ENCODE data around the gene TIMP2. TPM values are rescaled to one million over a fixed set of nuclear protein-coding genes. Genes with fewer than 3 reads are reported as not detected.
"Not testable (repeated sequence)": the region's sequence is repeated elsewhere in the genome, so short reads cannot be mapped to it uniquely, and the experiment has no call there.

Gene TIMP2
- total RNA-seq, 2 experiments from 2014 or later, result 2.4 to 2.6 TPM

DNA sequence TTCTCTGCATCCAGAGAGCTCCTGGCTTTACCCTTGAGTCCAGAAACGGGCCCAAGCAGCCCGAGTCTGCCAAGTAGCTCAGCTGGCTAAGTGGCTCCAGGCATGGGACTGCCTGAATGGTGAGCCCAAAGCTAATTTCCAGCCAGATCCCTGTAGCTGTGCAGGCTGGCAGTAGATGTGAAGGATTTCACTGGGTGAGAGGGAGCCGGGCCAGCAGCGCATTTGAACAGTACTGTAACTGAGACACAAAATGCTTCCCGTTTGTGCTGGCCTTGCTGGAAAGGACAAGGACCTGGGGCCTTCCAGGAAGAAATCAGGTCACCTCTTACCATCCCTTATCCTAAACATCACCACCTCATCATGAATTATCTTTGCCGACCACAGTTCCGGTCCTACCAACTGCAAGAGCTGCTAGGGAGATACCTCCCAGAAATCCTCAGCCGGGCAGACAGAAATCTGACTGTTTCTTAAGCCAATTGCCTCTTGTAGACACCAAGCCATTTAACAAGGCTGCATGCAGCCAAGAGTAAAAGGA, 3.7 kb downstream of the TIMP2 start:
- POLR2A ChIA-PET, result no interaction called here
- H3K4me3 Mint-ChIP-seq, result no peak overlapping the region
- H3K27me3 Mint-ChIP-seq, result peaks cover 9% of the 10 kb centered on the region
- no peaks in the 10 kb centered on the region for H3K9me3 Mint-ChIP-seq
- CTCF ChIA-PET, result interaction anchor here (0.5 to 0.8 kb wide), 2 partner anchors 51 to 210 kb away, joined by 5 to 6 read pairs; no protein-coding TSS in a partner anchor
- peaks cover 19% of the 10 kb centered on the region for H3K4me1 Mint-ChIP-seq
- H3K27ac Mint-ChIP-seq, result no peak overlapping the region
- no peaks in the 10 kb centered on the region for H3K36me3 Mint-ChIP-seq (ENCODE audit: low read depth)
- no peak for DNase-seq

DNA sequence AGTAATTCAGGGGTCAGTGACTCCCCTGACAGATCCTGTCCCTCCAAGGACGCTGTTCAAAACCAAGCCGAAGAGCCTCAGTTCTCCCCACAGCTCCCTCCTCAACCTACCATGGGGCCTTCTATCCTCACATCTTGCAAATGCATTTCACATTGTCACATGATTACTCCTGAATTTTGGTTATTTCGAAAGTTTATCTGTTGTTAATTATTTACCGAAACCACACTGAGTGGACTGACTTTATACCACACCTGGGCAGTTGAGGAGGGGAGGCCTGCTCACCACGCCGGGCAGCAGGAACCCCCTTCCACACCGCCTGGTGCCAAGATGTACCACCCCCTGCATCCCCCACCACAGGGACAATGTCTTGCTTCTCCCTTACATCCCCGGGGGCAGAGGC, 4.7 kb downstream of the TIMP2 start:
- Mint-ChIP-seq H3K9me3 (no peaks in the 10 kb centered on the region), H3K4me3 (no peak overlapping the region), H3K27me3 (peaks cover 5% of the 10 kb centered on the region), H3K27ac (no peak overlapping the region), H3K4me1 (peaks cover 28% of the 10 kb centered on the region), H3K36me3 (ENCODE audit: low read depth) (no peaks in the 10 kb centered on the region)
- no peak for DNase-seq
- ChIA-PET CTCF (interaction anchor here (0.6 kb wide), 1 partner anchor 16 kb away, joined by 4 read pairs; no protein-coding TSS in a partner anchor), POLR2A (no interaction called here)

DNA sequence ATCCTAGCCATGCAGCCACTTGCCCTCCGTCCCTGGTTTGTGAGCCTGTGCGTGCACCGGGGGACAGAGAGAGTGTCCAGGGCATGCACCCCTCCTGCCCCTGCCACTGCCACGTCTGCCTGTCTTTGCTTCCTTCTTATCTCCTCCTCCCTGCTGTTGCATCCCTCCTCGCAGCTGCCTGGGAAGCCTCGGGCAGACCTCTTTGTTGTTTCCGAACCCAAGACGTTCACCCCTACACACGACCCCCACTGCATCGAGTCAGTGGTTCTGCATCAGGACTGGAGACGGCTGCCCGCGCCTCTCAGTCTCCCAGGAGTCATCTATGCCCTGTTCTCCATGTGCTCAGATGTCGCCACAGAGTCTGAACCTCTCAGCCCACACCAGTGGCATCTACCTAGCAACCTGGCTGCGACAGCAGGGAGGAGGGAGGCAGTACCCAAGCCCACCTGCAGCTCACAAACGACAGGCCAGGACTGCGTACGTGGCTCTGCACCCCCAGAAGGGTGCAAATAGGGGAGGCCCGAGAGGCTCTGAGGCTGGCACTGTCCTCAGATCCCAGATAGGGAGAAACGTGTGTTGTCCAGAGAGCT, 5.2 kb downstream of the TIMP2 start:
- no peak overlapping the region for H3K4me3 Mint-ChIP-seq
- no peak for DNase-seq
- no peaks in the 10 kb centered on the region for H3K36me3 Mint-ChIP-seq (ENCODE audit: low read depth)
- CTCF ChIA-PET, result interaction anchor here (0.6 kb wide), 1 partner anchor 15 kb away, joined by 4 read pairs; no protein-coding TSS in a partner anchor
- H3K4me1 Mint-ChIP-seq, result peaks cover 28% of the 10 kb centered on the region
- peak overlapping the region; percentile 44 for H3K27ac Mint-ChIP-seq
- peaks cover 5% of the 10 kb centered on the region for H3K27me3 Mint-ChIP-seq
- H3K9me3 Mint-ChIP-seq, result no peaks in the 10 kb centered on the region
- POLR2A ChIA-PET, result no interaction called here

DNA sequence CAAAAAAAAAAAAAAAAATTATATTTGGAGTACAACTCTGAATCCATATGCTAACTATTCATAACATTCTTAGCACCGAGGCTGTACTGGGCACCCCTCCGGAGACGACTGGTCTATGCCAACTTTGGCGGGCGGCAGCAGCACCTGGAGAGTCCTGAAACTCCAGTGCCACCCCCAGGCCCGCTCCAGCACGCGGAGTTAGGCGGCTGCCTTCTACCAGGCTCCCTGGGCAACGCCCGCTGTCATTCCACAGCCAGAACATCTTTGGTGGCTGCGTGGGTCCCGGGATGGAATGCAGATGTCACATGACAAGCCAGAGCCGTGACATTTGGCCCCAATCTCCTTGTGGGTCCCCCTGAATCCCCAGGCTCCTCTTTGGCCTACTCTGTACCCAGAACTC, 6.2 kb downstream of the TIMP2 start:
- no peaks in the 10 kb centered on the region for H3K36me3 Mint-ChIP-seq (ENCODE audit: low read depth)
- no peak overlapping the region for H3K27ac Mint-ChIP-seq
- H3K27me3 Mint-ChIP-seq, result peaks cover 5% of the 10 kb centered on the region
- no peak overlapping the region for H3K4me3 Mint-ChIP-seq
- H3K4me1 Mint-ChIP-seq, result peaks cover 24% of the 10 kb centered on the region
- no peaks in the 10 kb centered on the region for H3K9me3 Mint-ChIP-seq
- ChIA-PET CTCF (no interaction called here), POLR2A (no interaction called here)
- DNase-seq, result no peak

DNA sequence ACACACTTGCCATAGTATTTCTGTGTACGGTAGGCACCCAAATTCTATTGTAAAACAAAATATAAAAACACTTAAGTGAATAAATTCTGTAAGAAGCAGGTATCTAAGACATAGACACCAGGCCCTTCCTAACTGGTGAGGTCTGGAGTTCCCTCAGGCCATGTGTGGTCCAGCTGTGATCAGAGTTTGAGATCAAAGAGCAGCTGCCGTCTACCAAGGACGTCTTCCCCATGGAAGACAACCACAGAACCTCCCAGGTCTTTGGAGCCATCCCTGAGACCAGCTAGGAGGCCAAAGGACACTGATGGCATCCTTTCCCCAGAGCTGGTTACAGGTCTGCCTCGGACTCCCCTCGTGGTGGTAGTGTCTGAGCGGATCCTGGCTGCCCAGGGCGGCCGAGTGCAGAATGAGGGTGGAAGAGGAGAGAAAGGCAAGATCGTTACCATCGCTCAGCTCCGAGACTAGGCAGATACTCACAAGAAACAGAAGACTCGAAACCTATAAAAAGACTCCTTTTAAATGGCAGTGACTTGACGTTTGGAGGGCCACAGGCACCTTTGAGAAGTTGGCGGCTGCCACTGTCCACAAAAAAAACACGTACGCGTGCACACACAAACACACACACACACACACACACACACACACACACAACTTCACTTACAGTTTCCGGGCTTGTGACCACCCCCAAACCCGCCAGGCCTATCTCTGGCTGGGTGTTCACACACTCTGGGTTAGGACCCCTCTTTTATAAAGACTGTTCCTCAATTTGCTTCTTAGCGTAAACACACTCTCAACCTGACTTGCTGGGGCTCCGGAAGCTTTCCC, 7.5 kb downstream of the TIMP2 start:
- POLR2A ChIA-PET, result no interaction called here

DNA sequence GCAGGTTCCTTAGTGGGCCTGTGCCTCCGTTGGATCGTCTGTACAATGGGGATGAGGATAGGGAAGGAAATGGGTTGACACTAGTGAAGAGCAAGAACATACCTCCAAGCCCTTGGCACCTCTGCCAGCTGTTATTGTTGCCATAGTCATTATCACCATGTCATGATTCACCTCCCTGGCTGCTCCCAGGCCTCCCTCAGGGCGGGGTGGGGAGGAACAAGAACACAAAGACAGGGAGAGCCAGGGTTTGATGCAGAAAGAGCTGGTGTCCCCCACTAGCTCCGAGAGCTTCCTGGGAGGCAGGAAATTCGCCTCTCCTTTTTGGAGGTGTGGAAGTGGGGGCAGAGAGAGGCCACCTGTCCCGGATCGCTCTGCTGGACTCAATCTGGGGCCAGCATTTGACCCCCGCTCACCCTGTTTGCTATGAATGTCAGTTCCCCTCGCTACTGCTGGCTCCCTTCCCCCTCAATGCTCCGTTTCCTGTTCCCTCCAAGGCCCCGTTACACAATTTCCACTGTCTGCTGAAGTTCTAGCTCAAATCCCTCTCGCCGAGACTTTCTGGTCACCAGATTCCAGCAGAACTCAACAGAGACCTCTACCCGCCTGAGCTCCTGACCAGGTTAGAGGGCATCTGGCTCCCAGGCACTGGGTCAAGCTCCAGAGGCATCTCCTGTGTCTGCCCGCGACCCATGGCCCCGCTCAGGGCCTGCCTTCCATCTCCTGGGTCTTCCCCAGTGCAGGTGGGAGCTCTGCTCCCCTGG, 9.1 kb downstream of the TIMP2 start:
- no peak for DNase-seq
- H3K27ac Mint-ChIP-seq, result peak overlapping the region; percentile 81
- peak overlapping the region; percentile 38 for H3K4me3 Mint-ChIP-seq
- H3K4me1 Mint-ChIP-seq, result peaks cover 11% of the 10 kb centered on the region
- CTCF ChIA-PET, result no interaction called here
- no peaks in the 10 kb centered on the region for H3K9me3 Mint-ChIP-seq
- H3K27me3 Mint-ChIP-seq, result no peaks in the 10 kb centered on the region
- no peaks in the 10 kb centered on the region for H3K36me3 Mint-ChIP-seq (ENCODE audit: low read depth)
- POLR2A ChIA-PET, result no interaction called here

More for the DNA sequence above, 7.5 kb downstream of the TIMP2 start:
- CTCF ChIA-PET, result no interaction called here
- Mint-ChIP-seq H3K9me3 (no peaks in the 10 kb centered on the region), H3K36me3 (ENCODE audit: low read depth) (no peaks in the 10 kb centered on the region), H3K4me3 (no peak overlapping the region), H3K27me3 (no peaks in the 10 kb centered on the region), H3K27ac (peak overlapping the region; percentile 51), H3K4me1 (peaks cover 12% of the 10 kb centered on the region)
- no peak for DNase-seq

DNA sequence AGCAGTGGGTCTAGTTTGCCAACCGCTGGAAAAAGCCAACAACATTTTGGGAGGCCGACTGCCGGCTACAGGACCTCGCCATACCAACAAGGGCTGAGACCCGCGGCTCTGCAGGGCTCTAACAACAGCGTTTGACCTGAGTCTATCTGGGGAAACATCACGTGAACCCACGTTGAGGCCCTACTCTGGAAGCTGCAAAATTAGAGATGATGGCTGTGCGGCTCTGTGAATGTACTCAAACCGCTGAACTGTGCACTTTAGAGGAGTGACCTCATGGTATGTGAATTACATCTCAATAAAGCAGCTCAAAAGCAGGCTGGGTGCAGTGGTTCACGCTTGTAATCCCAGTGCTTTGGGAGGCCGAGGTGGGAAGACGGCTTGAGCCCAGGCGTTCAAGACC, 12.1 kb downstream of the TIMP2 start:
- Mint-ChIP-seq H3K36me3 (ENCODE audit: low read depth) (no peaks in the 10 kb centered on the region), H3K4me3 (no peak overlapping the region), H3K4me1 (peaks cover 11% of the 10 kb centered on the region), H3K27me3 (peaks cover 2% of the 10 kb centered on the region), H3K27ac (no peak overlapping the region), H3K9me3 (no peaks in the 10 kb centered on the region)
- DNase-seq, result no peak
- CTCF ChIA-PET, result interaction anchor here (0.5 to 1.7 kb wide), 2 partner anchors 8 to 1589 kb away, joined by 4 to 10 read pairs; no protein-coding TSS in a partner anchor
- POLR2A ChIA-PET, result no interaction called here

DNA sequence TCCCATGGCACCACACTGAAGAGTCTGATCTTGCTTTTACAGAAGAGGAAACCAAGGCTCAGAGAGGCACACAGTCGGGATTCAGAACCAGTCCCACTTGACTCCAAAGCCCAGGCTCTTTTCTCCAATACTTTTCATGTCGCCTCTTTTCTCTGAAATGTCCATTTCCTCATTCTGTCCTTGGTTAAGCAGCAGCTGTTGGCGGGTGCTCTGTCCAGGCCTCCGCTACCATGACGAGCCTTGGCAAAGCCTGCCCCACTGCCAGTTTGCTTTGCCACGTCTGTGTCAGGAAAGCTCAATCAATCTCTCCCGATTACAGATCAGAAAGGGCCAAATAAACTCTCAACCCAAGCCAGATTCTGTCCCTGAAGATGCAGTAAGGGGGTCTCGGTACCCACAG, 13.1 kb downstream of the TIMP2 start:
- H3K9me3 Mint-ChIP-seq, result no peaks in the 10 kb centered on the region
- CTCF ChIA-PET, result interaction anchor here (0.7 kb wide), 1 partner anchor 38 kb away, joined by 4 read pairs; no protein-coding TSS in a partner anchor
- H3K4me1 Mint-ChIP-seq, result peaks cover 11% of the 10 kb centered on the region
- H3K4me3 Mint-ChIP-seq, result no peak overlapping the region
- no peak overlapping the region for H3K27ac Mint-ChIP-seq
- no peaks in the 10 kb centered on the region for H3K36me3 Mint-ChIP-seq (ENCODE audit: low read depth)
- POLR2A ChIA-PET, result no interaction called here
- no peak for DNase-seq
- peaks cover 2% of the 10 kb centered on the region for H3K27me3 Mint-ChIP-seq

DNA sequence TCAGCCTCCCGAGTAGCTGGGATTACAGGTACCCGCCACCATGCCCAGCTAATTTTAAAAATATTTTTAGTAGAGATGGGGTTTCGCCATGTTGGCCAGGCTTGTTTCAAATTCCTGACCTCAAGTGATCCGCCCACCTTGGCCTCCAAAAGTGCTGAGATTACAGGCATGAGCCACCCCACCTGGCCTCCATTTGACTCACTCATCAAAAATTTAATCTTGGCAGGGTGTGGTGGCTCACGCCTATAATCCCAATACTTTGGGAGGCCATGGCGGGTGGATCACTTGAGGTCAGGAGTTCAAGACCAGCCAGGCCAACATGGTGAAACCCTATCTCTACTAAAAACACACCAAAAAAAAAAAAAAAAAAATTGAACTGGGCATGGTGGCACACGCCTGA, 13.6 kb downstream of the TIMP2 start:
- H3K36me3 Mint-ChIP-seq (ENCODE audit: low read depth); H3K27me3 Mint-ChIP-seq; DNase-seq; POLR2A ChIA-PET; H3K4me1 Mint-ChIP-seq; H3K9me3 Mint-ChIP-seq; H3K27ac Mint-ChIP-seq; H3K4me3 Mint-ChIP-seq: not testable (repeated sequence)
- CTCF ChIA-PET, result interaction anchor here (0.9 kb wide), 1 partner anchor 9 kb away, joined by 4 read pairs; the partner anchor contains the start of gene CEP295NL

DNA sequence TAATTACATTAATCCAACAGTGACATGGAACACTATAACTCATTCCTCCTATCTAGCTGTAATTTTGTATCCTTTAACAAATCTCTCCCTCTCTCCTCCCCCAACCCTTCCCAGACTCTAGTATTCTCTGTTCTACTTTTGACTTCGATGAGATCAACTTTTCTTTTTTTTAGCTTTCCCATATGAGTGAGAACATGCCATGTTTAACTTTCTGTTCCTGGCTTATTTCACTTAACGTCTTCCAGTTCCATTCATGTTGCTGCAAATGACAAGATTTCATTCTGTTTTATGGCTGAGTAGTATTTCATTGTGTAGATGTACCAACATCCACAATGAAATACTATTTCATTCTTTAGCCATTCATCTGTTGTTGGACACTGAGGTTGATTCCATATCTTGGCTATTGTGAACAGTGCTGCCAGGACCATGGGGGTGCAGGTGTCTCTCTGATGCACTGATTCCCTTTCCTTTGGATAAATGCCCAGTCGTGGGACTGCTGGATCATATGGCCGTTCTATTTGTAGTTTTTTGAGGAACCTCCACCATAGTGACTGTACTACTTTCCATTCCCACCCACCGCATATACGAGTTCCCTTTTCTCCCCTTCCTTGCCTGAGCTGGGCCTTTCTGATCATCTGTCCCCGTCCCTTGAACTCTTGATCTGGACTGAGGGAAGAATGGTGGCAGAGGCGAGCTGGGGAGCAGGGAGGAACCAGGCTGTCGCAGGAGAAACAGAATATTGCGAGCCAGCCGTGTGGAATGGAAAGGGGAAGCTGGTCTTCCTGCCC, 14.5 kb downstream of the TIMP2 start:
- H3K4me3 Mint-ChIP-seq, result no peak overlapping the region
- H3K27me3 Mint-ChIP-seq, result peaks cover 2% of the 10 kb centered on the region
- no peak for DNase-seq
- POLR2A ChIA-PET, result no interaction called here
- no peaks in the 10 kb centered on the region for H3K9me3 Mint-ChIP-seq
- H3K36me3 Mint-ChIP-seq (ENCODE audit: low read depth), result no peaks in the 10 kb centered on the region
- no peak overlapping the region for H3K27ac Mint-ChIP-seq
- CTCF ChIA-PET, result interaction anchor here (0.9 to 1.1 kb wide), 2 partner anchors 8 to 45 kb away, joined by 3 to 4 read pairs; partner anchors contain the start of gene CEP295NL
- peaks cover under 1% of the 10 kb centered on the region for H3K4me1 Mint-ChIP-seq

DNA sequence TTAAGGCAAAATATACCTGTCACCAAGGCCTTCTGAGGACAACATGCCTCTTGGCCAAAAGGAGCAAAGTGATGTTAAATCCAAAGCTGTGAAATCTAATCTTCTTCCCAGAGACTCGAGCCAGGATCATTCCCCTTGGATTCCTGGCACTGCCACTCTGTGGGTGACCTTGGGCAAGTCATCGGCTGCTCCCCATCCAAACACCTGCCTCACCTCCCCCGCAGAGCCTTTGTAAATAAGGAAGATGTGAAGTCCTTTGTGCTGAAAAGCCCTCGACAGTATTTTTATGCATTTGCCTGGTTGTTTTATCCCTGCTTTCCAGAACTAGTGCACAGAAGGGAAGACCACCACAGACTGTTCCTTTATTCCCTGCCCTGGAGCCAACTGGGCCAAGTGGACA, 16.8 kb downstream of the TIMP2 start:
- POLR2A ChIA-PET, result no interaction called here
- H3K9me3 Mint-ChIP-seq, result no peaks in the 10 kb centered on the region
- peaks cover 2% of the 10 kb centered on the region for H3K27me3 Mint-ChIP-seq
- H3K27ac Mint-ChIP-seq, result no peak overlapping the region
- CTCF ChIA-PET, result no interaction called here
- no peaks in the 10 kb centered on the region for H3K36me3 Mint-ChIP-seq (ENCODE audit: low read depth)
- H3K4me3 Mint-ChIP-seq, result no peak overlapping the region
- H3K4me1 Mint-ChIP-seq, result peaks cover 5% of the 10 kb centered on the region
- no peak for DNase-seq

DNA sequence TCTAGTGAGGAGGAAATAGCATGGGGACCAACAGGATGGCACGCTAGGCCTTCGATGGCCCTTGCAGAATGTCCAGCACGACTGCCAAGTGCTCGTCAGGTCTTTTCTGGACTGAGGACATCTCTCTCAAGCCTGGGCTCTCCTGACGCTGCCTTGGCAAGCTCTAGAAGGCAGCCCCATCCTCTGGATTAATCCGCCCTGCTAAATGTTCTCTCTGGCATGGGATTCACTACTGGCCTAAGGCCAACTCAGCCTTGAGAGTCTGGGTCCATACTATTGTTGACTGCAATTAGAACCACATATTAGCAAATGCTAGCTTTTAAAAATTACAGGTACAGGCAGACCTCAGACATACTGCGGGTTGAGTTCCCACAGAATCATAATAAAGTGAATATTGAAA, 19.6 kb downstream of the TIMP2 start:
- no peak overlapping the region for H3K4me3 Mint-ChIP-seq
- peaks cover 2% of the 10 kb centered on the region for H3K27me3 Mint-ChIP-seq
- H3K36me3 Mint-ChIP-seq (ENCODE audit: low read depth), result no peaks in the 10 kb centered on the region
- no peak overlapping the region for H3K27ac Mint-ChIP-seq
- CTCF ChIA-PET, result interaction anchor here (1.2 kb wide), 1 partner anchor 15 kb away, joined by 4 read pairs; no protein-coding TSS in a partner anchor
- H3K9me3 Mint-ChIP-seq, result no peaks in the 10 kb centered on the region
- POLR2A ChIA-PET, result no interaction called here
- no peak for DNase-seq
- peaks cover 10% of the 10 kb centered on the region for H3K4me1 Mint-ChIP-seq

Data from activated CD4-positive, alpha-beta T cell treated with anti-CD3 and anti-CD28 coated beads, Interleukin-2, amount 10 ng/mL, durations not matched to agents 7 days and 5 days (primary cell).